22Rv1 (cell line): ENCODE results near the gene TMEM54.

Source experiments
- CTCF ChIP-seq: fragments of 450-650 bp; IDR thresholded peaks from 2 replicates; pipeline ENCODE4 v1.5.1; 2017; ENCODE audit warnings: mild to moderate bottlenecking
- ZFX ChIP-seq: fragments of 450-650 bp; IDR thresholded peaks from 2 replicates; pipeline ENCODE4 v1.6.1; 2017; ENCODE audit warnings: antibody characterized with exemption, borderline replicate concordance

GRCh38 chr1:32901823-32902534, 790 bp upstream of the TMEM54 start:
- no peak for TF ChIP-seq CTCF
- no peak for TF ChIP-seq ZFX
